Thyroid gland (tissue), 4 donors: ENCODE results near the gene SLC6A17.

Source experiments
- CTCF ChIP-seq, 6 experiments: fragments of 200-600 bp in 3 of 6; fragments of 450-650 bp in 3 of 6; sonication (generic) in 3 of 6; IDR thresholded peaks; one replicate each; pipeline ENCODE4 v1.5.1; 2016 to 2019; ENCODE audit warnings: antibody characterized with exemption in 6 of 6, mild to moderate bottlenecking in 2 of 6, inconsistent platforms in 1 of 6, moderate library complexity in 1 of 6
- POLR2A ChIP-seq, 2 donors: fragments of 450-650 bp; IDR thresholded peaks; one replicate each; pipeline ENCODE4 v1.6.1; 2017; ENCODE audit warnings: antibody characterized with exemption in 2 of 2, mild to moderate bottlenecking in 2 of 2, moderate library complexity in 1 of 2

GRCh38 chr1:110189181-110189580, 38.9 kb downstream of the SLC6A17 start:
- TF ChIP-seq CTCF (IDR thresholded peaks at IDR 0.05), result no peak
- no peak for TF ChIP-seq POLR2A (IDR thresholded peaks at IDR 0.05)
